Esophagus muscularis mucosa (tissue), 4 donors: ENCODE results near the gene ANKRD11. TPM values are rescaled to one million over a fixed set of nuclear protein-coding genes. Genes with fewer than 3 reads are reported as not detected.

ENCODE experiments used
- DNase-seq: peaks from one replicate; pipeline ENCODE4 v3.0.0-alpha.2; 2017; ENCODE audit errors: extremely low spot score
- H3K27ac ChIP-seq, 4 donors: fragments of 200-600 bp; sonication (generic); replicated peaks in 1 of 4; 1 replicate in 3 of 4; 2 replicates in 1 of 4; pipeline ENCODE4 v1.5.1; 2016 to 2019; ENCODE audit warnings: mild to moderate bottlenecking in 1 of 4
- H3K27me3 ChIP-seq, 4 donors: fragments of 200-600 bp; sonication (generic); one replicate each; pipeline versions ENCODE4 v1.5.1 to v1.6.0; 2016 to 2019
- H3K36me3 ChIP-seq, 4 donors: fragments of 200-600 bp; sonication (generic); one replicate each; pipeline ENCODE4 v1.5.1; 2016 to 2019
- H3K4me1 ChIP-seq, 4 donors: fragments of 200-600 bp; sonication (generic); one replicate each; pipeline ENCODE4 v1.5.1; 2016 to 2019
- H3K4me3 ChIP-seq, 4 donors: fragments of 200-600 bp; sonication (generic); 1 replicate in 2 of 4; 2 replicates in 2 of 4; pipeline ENCODE4 v1.5.1; 2016 to 2019; ENCODE audit warnings: mild to moderate bottlenecking in 4 of 4, moderate library complexity in 1 of 4
- H3K9me3 ChIP-seq, 4 donors: fragments of 200-600 bp; sonication (generic); 1 replicate in 3 of 4; 2 replicates in 1 of 4; pipeline ENCODE4 v1.5.1; 2016 to 2019
- EP300 ChIP-seq: sonication (generic); formaldehyde crosslinking; IDR thresholded peaks from one replicate; pipeline ENCODE4 v1.6.1; 2017; ENCODE audit warnings: antibody characterized with exemption
- POLR2A ChIP-seq: fragments of 450-650 bp; IDR thresholded peaks from one replicate; pipeline ENCODE4 v1.6.1; 2017; ENCODE audit warnings: antibody characterized with exemption, moderate library complexity, mild to moderate bottlenecking, low read depth
- POLR2AphosphoS5 ChIP-seq, 2 donors: sonication (generic); formaldehyde crosslinking; IDR thresholded peaks; one replicate each; pipeline ENCODE4 v1.6.1; 2017; ENCODE audit warnings: antibody characterized with exemption in 2 of 2
- WGBS: methylation state at CpG from one replicate; pipeline ENCODE4 v1.1.5; 2018; 5-methylcytosine and 5-hydroxymethylcytosine counted together
- intact Hi-C: fragments of 100-400 bp; cut with DNase I; formaldehyde crosslinking; loops from one replicate; pipeline ENCODE4 v1.15.1; 2023
- total RNA-seq, 4 donors: library from RNA; depleted of rRNA; stranded (reverse); fragments of >200 nt; gene quantifications; one replicate each; pipeline versions ENCODE4 v1.1.0 to v1.2.1, GENCODE V29; 2016
- TF ChIP-seq, protein P1 (sequence below), 3 experiments: fragments of 200-600 bp in 2 of 3; fragments of 450-650 bp in 1 of 3; sonication (generic) in 2 of 3; IDR thresholded peaks; one replicate each; pipeline ENCODE4 v1.5.1; 2017 to 2019; ENCODE audit warnings: antibody characterized with exemption in 3 of 3, mild to moderate bottlenecking in 2 of 3, moderate library complexity in 1 of 3

The ANKRD11 gene
- total RNA-seq, 4 donors from 2014 or later, result 60.8 to 119 (median 105) TPM

DNA sequence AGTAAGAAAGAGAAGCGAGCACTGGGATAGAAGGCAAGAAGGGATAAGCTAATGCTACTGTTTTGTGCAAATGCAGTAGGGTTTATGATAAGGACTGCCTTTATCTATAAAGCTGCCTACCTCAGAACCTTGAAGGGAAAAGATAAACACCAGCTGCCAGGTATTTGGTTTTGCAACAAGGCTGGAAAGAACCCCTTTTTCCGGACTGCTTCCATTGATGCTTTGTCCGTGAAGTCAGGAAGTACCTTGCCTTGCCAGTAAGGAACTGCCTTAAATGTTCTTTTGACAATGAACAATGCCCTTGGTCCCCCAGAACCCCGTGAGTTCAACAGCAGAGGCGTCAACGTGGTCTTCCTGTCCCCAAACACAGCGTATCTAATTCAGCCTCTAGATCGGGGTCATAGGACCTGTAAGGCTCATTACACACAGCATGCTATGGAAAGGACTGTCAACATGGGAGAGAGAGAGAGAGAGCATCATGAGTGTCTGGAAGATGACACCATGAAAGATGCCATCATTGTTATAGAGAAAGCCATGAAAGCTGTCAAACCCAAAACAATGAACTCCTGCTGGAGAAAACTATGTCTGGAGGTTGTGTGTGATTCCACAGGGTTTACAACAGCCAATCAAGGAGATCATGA is 113.4 kb downstream of the ANKRD11 start:
- 84% methylated on average over 8 of the region's 8 CpGs for WGBS
- no peak for TF ChIP-seq POLR2A
- no peak for TF ChIP-seq EP300
- TF ChIP-seq POLR2AphosphoS5 (IDR thresholded peaks at IDR 0.05), result no peak
- TF ChIP-seq, protein P1, sequence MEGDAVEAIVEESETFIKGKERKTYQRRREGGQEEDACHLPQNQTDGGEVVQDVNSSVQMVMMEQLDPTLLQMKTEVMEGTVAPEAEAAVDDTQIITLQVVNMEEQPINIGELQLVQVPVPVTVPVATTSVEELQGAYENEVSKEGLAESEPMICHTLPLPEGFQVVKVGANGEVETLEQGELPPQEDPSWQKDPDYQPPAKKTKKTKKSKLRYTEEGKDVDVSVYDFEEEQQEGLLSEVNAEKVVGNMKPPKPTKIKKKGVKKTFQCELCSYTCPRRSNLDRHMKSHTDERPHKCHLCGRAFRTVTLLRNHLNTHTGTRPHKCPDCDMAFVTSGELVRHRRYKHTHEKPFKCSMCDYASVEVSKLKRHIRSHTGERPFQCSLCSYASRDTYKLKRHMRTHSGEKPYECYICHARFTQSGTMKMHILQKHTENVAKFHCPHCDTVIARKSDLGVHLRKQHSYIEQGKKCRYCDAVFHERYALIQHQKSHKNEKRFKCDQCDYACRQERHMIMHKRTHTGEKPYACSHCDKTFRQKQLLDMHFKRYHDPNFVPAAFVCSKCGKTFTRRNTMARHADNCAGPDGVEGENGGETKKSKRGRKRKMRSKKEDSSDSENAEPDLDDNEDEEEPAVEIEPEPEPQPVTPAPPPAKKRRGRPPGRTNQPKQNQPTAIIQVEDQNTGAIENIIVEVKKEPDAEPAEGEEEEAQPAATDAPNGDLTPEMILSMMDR (IDR thresholded peaks at IDR 0.05), result no peak
- Histone ChIP-seq H3K9me3 (peaks cover 0 to 10% (median 0%) of the 10 kb centered on the region in 4 donors), H3K36me3 (peaks cover 0 to 2% (median 0%) of the 10 kb centered on the region in 4 donors), H3K4me1 (peaks cover 61 to 80% (median 71%) of the 10 kb centered on the region in 4 donors), H3K27me3 (no peaks in the 10 kb centered on the region), H3K4me3 (no peak overlapping the region), H3K27ac (no peak overlapping the region)
- intact Hi-C loops, result no loop called here
- DNase-seq, result no peak

DNA sequence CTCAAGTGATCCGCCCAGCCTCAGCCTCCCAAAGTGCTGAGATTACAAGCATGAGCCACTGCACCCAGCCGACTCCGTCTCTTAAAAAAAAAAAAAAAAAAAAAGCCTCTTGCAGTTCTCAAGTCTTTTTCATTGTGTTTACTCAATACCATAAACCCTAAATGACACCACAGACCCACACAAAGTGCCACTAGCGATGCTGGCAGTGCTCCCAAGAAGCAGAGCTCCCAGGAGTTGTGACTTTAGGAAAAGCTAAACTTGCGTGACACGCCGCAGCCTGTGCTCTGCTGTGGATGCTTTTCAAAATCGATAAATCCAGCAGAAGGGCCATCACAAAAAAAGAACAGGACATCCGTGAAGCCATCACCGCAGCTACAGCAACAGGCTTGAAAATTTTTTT is 114.7 kb downstream of the ANKRD11 start:
- intact Hi-C loops, result no loop called here
- Histone ChIP-seq H3K9me3 (peaks cover 0 to 10% (median 0%) of the 10 kb centered on the region in 4 donors), H3K27ac (no peak overlapping the region), H3K36me3 (peaks cover 0 to 12% (median 3%) of the 10 kb centered on the region in 4 donors), H3K4me1 (peaks cover 53 to 75% (median 65%) of the 10 kb centered on the region in 4 donors), H3K27me3 (no peaks in the 10 kb centered on the region), H3K4me3 (no peak overlapping the region)
- no peak for DNase-seq
- TF ChIP-seq POLR2AphosphoS5 (IDR thresholded peaks at IDR 0.05), result no peak
- TF ChIP-seq, protein P1 (IDR thresholded peaks at IDR 0.05), result no peak
- no peak for TF ChIP-seq EP300
- no peak for TF ChIP-seq POLR2A
- WGBS, result 97% methylated on average over 10 of the region's 10 CpGs

DNA sequence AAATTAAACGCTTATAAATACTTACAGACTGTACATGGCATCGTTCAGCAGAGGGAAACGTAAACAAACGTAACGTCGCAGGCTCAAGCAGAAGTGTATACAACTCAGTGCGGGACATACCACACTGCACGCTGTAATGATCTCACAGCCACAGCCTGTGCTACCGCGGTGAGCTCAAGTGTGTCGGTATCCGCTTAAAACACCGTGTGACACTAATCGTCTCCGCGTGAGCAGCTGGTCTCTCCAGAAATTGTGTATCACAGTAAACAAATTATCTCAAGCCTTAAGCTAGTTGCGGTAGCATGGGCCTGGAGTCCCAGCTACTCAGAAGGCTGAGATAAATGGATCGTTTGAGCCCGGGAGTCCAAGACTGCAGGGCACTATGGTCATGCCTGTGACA is 115.3 kb downstream of the ANKRD11 start:
- no peak for TF ChIP-seq POLR2AphosphoS5 (IDR thresholded peaks at IDR 0.05)
- no peak for TF ChIP-seq EP300
- TF ChIP-seq, protein P1 (IDR thresholded peaks at IDR 0.05), result no peak
- no peak for TF ChIP-seq POLR2A
- Histone ChIP-seq H3K36me3 (peaks cover 0 to 12% (median 3%) of the 10 kb centered on the region in 4 donors), H3K27me3 (no peaks in the 10 kb centered on the region), H3K27ac (no peak overlapping the region), H3K4me3 (no peak overlapping the region), H3K9me3 (peaks cover 0 to 10% (median 0%) of the 10 kb centered on the region in 4 donors), H3K4me1 (peaks cover 51 to 75% (median 64%) of the 10 kb centered on the region in 4 donors)
- intact Hi-C loops, result no loop called here
- WGBS, result 83% methylated on average over 19 of the region's 19 CpGs
- no peak for DNase-seq

DNA sequence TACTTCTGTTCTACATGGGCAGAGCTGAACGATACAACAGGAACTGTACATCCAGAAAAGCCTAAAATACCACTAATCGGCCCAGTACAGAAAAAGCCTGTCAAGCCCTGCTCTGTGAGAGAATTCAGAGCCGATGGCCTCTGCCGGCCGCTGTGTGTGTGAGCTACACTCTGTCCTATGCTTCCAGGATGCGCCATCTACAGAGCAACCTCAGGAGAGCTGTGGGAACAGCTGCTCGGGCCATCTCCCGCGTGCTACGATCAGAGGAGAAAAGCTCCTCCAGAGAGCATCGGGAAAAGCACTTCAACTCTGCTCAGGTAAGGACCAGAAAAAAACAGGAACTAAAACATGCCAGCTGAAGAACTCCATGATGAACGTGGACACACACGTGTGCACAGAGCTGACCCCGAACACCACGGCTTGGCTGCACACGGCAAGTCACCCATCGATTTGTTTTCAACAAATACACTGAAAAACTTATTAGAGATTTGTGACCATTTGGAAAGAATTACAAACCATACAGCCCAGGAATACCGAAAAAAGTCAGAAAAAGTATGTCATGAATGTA is 115.9 kb downstream of the ANKRD11 start:
- Histone ChIP-seq H3K27ac (no peak overlapping the region), H3K4me1 (peaks cover 51 to 75% (median 64%) of the 10 kb centered on the region in 4 donors), H3K4me3 (no peak overlapping the region), H3K9me3 (peaks cover 0 to 10% (median 0%) of the 10 kb centered on the region in 4 donors), H3K36me3 (peaks cover 0 to 12% (median 3%) of the 10 kb centered on the region in 4 donors), H3K27me3 (no peaks in the 10 kb centered on the region)
- TF ChIP-seq EP300, result no peak
- TF ChIP-seq, protein P1 (IDR thresholded peaks at IDR 0.05), result no peak
- no peak for TF ChIP-seq POLR2A
- no peak for TF ChIP-seq POLR2AphosphoS5 (IDR thresholded peaks at IDR 0.05)
- 67% methylated on average over 18 of the region's 18 CpGs for WGBS
- no peak for DNase-seq
- intact Hi-C loops, result no loop called here
